H1 (cell line): Measurements from ENCODE around the gene WNT8B. TPM values are rescaled to one million over a fixed set of nuclear protein-coding genes. Genes with fewer than 3 reads are reported as not detected.

Experiments
- CREB1 ChIP-seq: IDR thresholded peaks from 2 replicates; pipeline ENCODE4 v1.6.1; 2012; ENCODE audit warnings: inconsistent platforms
- KDM4A ChIP-seq: IDR thresholded peaks from one replicate; pipeline ENCODE4 v1.7.1; 2012; ENCODE audit warnings: low read depth, mild to moderate bottlenecking, moderate library complexity, low read length, inconsistent platforms; ENCODE audit not compliant: severe bottlenecking
- PHF8 ChIP-seq: fragments of 200-600 bp; sonication (generic); conservative IDR thresholded peaks from 2 replicates; pipeline ENCODE4 v1.7.1; 2012; ENCODE audit warnings: low read depth, mild to moderate bottlenecking, inconsistent platforms, low read length, moderate library complexity
- POU5F1 ChIP-seq: IDR thresholded peaks from 2 replicates; pipeline ENCODE4 v1.6.1; 2011; ENCODE audit warnings: low read depth, mild to moderate bottlenecking, low read length, moderate library complexity
- polyA plus RNA-seq, 7 experiments: library from polyadenylated mRNA; depleted of rRNA in 3 of 7; stranded (reverse) in 5 of 7; unstranded in 2 of 7; fragments of >200 nt in 5 of 7; fragments of 200-250 nt in 2 of 7; gene quantifications; 1 replicate in 5 of 7; 2 replicates in 1 of 7; 4 replicates in 1 of 7; pipeline versions ENCODE4 v1.2.1 to v1.2.3, GENCODE V29; 2011 to 2013; ENCODE audit warnings: missing spikeins in 2 of 7, mixed read lengths in 2 of 7
- total RNA-seq: library from RNA; stranded (reverse); fragmentation: NEBNext Ultra II Directional; extraction: Animal tissue kit (Norgen Biotek cat#: 25700); gene quantifications from 2 replicates; pipeline ENCODE4 v1.2.1, GENCODE V29; 2021
- TF ChIP-seq, protein P1 (sequence below): fragments of 300-600 bp; sonication (generic); IDR thresholded peaks from 2 replicates; pipeline ENCODE4 v1.7.1; 2012; ENCODE audit warnings: low read length, moderate library complexity, mild to moderate bottlenecking, inconsistent platforms; ENCODE audit not compliant: insufficient replicate concordance
- TF ChIP-seq, protein P2 (sequence below): IDR thresholded peaks from 2 replicates; pipeline ENCODE4 v1.6.1; 2012; ENCODE audit warnings: low read length, inconsistent platforms

WNT8B gene
- total and polyA plus RNA-seq, 2 of the 8 experiments (the other 6 are each of a cell fraction or from before 2014, with no cell fraction given) = 0.20 to 0.67 TPM

DNA sequence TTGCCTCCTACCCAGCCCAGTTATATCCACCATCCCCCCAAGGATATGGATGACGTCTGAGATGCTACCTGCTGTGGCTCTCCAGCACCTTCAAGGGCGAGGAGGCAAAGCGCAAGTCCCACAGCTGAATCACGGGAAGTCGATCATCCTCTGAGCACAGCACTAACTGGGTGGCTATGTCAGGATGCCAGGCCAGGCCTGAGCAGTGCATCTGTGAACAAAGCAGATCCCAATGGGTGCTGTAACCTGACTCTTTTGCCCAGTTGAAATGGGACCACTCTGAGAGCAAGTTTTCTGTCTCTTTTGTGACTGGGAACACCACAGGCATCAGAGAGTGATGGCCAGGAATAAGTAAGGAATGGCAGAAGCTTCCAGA is 44.5 kb downstream of the WNT8B start (continued):
- TF ChIP-seq, protein P1, sequence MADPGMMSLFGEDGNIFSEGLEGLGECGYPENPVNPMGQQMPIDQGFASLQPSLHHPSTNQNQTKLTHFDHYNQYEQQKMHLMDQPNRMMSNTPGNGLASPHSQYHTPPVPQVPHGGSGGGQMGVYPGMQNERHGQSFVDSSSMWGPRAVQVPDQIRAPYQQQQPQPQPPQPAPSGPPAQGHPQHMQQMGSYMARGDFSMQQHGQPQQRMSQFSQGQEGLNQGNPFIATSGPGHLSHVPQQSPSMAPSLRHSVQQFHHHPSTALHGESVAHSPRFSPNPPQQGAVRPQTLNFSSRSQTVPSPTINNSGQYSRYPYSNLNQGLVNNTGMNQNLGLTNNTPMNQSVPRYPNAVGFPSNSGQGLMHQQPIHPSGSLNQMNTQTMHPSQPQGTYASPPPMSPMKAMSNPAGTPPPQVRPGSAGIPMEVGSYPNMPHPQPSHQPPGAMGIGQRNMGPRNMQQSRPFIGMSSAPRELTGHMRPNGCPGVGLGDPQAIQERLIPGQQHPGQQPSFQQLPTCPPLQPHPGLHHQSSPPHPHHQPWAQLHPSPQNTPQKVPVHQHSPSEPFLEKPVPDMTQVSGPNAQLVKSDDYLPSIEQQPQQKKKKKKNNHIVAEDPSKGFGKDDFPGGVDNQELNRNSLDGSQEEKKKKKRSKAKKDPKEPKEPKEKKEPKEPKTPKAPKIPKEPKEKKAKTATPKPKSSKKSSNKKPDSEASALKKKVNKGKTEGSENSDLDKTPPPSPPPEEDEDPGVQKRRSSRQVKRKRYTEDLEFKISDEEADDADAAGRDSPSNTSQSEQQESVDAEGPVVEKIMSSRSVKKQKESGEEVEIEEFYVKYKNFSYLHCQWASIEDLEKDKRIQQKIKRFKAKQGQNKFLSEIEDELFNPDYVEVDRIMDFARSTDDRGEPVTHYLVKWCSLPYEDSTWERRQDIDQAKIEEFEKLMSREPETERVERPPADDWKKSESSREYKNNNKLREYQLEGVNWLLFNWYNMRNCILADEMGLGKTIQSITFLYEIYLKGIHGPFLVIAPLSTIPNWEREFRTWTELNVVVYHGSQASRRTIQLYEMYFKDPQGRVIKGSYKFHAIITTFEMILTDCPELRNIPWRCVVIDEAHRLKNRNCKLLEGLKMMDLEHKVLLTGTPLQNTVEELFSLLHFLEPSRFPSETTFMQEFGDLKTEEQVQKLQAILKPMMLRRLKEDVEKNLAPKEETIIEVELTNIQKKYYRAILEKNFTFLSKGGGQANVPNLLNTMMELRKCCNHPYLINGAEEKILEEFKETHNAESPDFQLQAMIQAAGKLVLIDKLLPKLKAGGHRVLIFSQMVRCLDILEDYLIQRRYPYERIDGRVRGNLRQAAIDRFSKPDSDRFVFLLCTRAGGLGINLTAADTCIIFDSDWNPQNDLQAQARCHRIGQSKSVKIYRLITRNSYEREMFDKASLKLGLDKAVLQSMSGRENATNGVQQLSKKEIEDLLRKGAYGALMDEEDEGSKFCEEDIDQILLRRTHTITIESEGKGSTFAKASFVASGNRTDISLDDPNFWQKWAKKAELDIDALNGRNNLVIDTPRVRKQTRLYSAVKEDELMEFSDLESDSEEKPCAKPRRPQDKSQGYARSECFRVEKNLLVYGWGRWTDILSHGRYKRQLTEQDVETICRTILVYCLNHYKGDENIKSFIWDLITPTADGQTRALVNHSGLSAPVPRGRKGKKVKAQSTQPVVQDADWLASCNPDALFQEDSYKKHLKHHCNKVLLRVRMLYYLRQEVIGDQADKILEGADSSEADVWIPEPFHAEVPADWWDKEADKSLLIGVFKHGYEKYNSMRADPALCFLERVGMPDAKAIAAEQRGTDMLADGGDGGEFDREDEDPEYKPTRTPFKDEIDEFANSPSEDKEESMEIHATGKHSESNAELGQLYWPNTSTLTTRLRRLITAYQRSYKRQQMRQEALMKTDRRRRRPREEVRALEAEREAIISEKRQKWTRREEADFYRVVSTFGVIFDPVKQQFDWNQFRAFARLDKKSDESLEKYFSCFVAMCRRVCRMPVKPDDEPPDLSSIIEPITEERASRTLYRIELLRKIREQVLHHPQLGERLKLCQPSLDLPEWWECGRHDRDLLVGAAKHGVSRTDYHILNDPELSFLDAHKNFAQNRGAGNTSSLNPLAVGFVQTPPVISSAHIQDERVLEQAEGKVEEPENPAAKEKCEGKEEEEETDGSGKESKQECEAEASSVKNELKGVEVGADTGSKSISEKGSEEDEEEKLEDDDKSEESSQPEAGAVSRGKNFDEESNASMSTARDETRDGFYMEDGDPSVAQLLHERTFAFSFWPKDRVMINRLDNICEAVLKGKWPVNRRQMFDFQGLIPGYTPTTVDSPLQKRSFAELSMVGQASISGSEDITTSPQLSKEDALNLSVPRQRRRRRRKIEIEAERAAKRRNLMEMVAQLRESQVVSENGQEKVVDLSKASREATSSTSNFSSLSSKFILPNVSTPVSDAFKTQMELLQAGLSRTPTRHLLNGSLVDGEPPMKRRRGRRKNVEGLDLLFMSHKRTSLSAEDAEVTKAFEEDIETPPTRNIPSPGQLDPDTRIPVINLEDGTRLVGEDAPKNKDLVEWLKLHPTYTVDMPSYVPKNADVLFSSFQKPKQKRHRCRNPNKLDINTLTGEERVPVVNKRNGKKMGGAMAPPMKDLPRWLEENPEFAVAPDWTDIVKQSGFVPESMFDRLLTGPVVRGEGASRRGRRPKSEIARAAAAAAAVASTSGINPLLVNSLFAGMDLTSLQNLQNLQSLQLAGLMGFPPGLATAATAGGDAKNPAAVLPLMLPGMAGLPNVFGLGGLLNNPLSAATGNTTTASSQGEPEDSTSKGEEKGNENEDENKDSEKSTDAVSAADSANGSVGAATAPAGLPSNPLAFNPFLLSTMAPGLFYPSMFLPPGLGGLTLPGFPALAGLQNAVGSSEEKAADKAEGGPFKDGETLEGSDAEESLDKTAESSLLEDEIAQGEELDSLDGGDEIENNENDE = no peak
- TF ChIP-seq, protein P2, sequence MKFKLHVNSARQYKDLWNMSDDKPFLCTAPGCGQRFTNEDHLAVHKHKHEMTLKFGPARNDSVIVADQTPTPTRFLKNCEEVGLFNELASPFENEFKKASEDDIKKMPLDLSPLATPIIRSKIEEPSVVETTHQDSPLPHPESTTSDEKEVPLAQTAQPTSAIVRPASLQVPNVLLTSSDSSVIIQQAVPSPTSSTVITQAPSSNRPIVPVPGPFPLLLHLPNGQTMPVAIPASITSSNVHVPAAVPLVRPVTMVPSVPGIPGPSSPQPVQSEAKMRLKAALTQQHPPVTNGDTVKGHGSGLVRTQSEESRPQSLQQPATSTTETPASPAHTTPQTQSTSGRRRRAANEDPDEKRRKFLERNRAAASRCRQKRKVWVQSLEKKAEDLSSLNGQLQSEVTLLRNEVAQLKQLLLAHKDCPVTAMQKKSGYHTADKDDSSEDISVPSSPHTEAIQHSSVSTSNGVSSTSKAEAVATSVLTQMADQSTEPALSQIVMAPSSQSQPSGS = no peak
- TF ChIP-seq PHF8 (no peak), CREB1 (no peak), KDM4A (no peak), POU5F1 (no peak)
- TF ChIP-seq, all 59 proteins: peak for 0
